Smooth muscle cell (in vitro differentiated cells): ENCODE data around the gene USP22. TPM values are rescaled to one million over a fixed set of nuclear protein-coding genes. Genes with fewer than 3 reads are reported as not detected.

Experiments used
- DNase-seq: peaks from one replicate; lab custom pipeline; 2025; ENCODE audit not compliant: unreplicated experiment; lab: John Stamatoyannopoulos, UW
- H2AFZ ChIP-seq: fragments of 200-600 bp; sonication (generic); 2 replicates; pipeline ENCODE4 v1.6.0; 2016; ENCODE audit warnings: antibody characterized with exemption, low read depth, mild to moderate bottlenecking
- H3F3A ChIP-seq: fragments of 200-600 bp; sonication (generic); 2 replicates; pipeline ENCODE4 v1.6.0; 2017; ENCODE audit warnings: antibody characterized with exemption, low read depth
- H3K27ac ChIP-seq: fragments of 200-600 bp; sonication (generic); 2 replicates; pipeline ENCODE4 v1.5.1; 2016; ENCODE audit warnings: low read depth, mild to moderate bottlenecking
- H3K27me3 ChIP-seq: fragments of 200-600 bp; sonication (generic); 2 replicates; pipeline ENCODE4 v1.6.1; 2016; ENCODE audit warnings: low read depth, mild to moderate bottlenecking
- H3K36me3 ChIP-seq: fragments of 200-600 bp; sonication (generic); 2 replicates; pipeline ENCODE4 v1.5.1; 2016; ENCODE audit warnings: low read depth
- H3K4me1 ChIP-seq: fragments of 200-600 bp; sonication (generic); 2 replicates; pipeline ENCODE4 v1.5.1; 2016; ENCODE audit warnings: low read depth
- H3K4me2 ChIP-seq: fragments of 200-600 bp; sonication (generic); 2 replicates; pipeline ENCODE4 v1.6.0; 2016; ENCODE audit warnings: mild to moderate bottlenecking
- H3K4me3 ChIP-seq: fragments of 200-600 bp; sonication (generic); 2 replicates; pipeline ENCODE4 v1.5.1; 2016; ENCODE audit warnings: mild to moderate bottlenecking
- H3K79me2 ChIP-seq: fragments of 200-600 bp; sonication (generic); 2 replicates; pipeline ENCODE4 v1.6.0; 2016; ENCODE audit warnings: low read depth, mild to moderate bottlenecking
- H3K9ac ChIP-seq: fragments of 200-600 bp; sonication (generic); 2 replicates; pipeline ENCODE4 v1.6.0; 2016; ENCODE audit warnings: low read depth
- H3K9me3 ChIP-seq: fragments of 200-600 bp; sonication (generic); replicated peaks from 2 replicates; pipeline ENCODE4 v1.5.1; 2016; ENCODE audit warnings: low read depth
- H4K20me1 ChIP-seq: fragments of 200-600 bp; sonication (generic); 2 replicates; pipeline ENCODE4 v1.6.0; 2016; ENCODE audit warnings: low read depth
- WGBS: methylation state at CpG from one replicate; pipeline ENCODE4 v1.1.7; 2016; ENCODE audit warnings: low lambda C conversion rate; 5-methylcytosine and 5-hydroxymethylcytosine counted together
- polyA plus RNA-seq: library from polyadenylated mRNA; unstranded; fragments of >200 nt; fragmentation: Nextera tagmentation; extraction: Ambion mirVana; gene quantifications from 2 replicates; pipeline ENCODE4 v1.2.1, GENCODE V29; 2016
- total RNA-seq: library from RNA; depleted of rRNA; stranded (reverse); fragments of >200 nt; gene quantifications from 2 replicates; pipeline ENCODE4 v1.2.3, GENCODE V29; 2014
- TF ChIP-seq, protein P1 (sequence below): fragments of 200-600 bp; sonication (generic); IDR thresholded peaks from 2 replicates; pipeline ENCODE4 v1.5.1; 2017; ENCODE audit warnings: borderline replicate concordance, mild to moderate bottlenecking, antibody characterized with exemption; ENCODE audit not compliant: insufficient read depth, poor library complexity, severe bottlenecking

The USP22 gene
- total and polyA plus RNA-seq, 2 experiments from 2014 or later, result 79.3 to 151 TPM

DNA sequence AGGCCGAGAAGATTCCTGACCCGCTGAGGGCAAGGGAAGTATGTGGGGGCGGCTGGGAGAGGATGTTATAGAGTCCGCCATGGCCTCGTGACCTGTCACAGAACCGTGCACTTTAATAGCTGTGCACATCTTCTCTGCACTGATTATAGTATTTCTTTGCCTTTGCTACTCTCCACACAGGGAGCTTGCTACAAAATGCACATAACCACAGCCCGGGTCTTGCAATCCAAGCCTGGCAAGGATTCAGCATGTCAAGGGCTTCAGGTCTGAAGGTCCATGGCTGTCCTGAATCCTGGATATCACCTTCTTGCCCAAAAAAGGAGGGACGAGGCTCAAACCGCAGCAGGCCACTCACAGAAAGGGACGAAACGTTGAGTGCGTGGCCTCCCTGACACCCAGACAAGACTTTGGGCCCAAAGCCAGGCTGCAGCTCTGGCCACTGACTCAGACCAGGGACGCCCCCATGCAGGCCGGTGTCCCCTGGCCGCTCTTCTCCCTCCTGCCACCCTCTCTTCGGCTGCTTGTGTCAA lies 43.7 kb downstream of the USP22 start:
- Histone ChIP-seq H3K27ac (peak overlapping the region; percentile 18), H2AFZ (no peak overlapping the region), H3K79me2 (peaks cover 29% of the 10 kb centered on the region), H3K36me3 (peaks cover 3% of the 10 kb centered on the region), H3K27me3 (no peaks in the 10 kb centered on the region), H3K9me3 (no peaks in the 10 kb centered on the region), H3K9ac (no peak overlapping the region), H3F3A (peaks cover 26% of the 10 kb centered on the region), H4K20me1 (peaks cover 64% of the 10 kb centered on the region), H3K4me3 (no peak overlapping the region), H3K4me1 (no peaks in the 10 kb centered on the region), H3K4me2 (no peak overlapping the region)
- no peak for DNase-seq
- TF ChIP-seq, protein P1, sequence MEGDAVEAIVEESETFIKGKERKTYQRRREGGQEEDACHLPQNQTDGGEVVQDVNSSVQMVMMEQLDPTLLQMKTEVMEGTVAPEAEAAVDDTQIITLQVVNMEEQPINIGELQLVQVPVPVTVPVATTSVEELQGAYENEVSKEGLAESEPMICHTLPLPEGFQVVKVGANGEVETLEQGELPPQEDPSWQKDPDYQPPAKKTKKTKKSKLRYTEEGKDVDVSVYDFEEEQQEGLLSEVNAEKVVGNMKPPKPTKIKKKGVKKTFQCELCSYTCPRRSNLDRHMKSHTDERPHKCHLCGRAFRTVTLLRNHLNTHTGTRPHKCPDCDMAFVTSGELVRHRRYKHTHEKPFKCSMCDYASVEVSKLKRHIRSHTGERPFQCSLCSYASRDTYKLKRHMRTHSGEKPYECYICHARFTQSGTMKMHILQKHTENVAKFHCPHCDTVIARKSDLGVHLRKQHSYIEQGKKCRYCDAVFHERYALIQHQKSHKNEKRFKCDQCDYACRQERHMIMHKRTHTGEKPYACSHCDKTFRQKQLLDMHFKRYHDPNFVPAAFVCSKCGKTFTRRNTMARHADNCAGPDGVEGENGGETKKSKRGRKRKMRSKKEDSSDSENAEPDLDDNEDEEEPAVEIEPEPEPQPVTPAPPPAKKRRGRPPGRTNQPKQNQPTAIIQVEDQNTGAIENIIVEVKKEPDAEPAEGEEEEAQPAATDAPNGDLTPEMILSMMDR, result no peak
- WGBS, result 68% methylated on average over 16 of the region's 16 CpGs

GRCh38 chr17:20998571-20999043 lies 44.2 kb downstream of the USP22 start:
- no peaks in the 10 kb centered on the region for H3K27me3 ChIP-seq
- no peak for DNase-seq
- H3F3A ChIP-seq, result peaks cover 26% of the 10 kb centered on the region
- H2AFZ ChIP-seq, result no peak overlapping the region
- H3K79me2 ChIP-seq, result peaks cover 29% of the 10 kb centered on the region
- H3K9ac ChIP-seq, result no peak overlapping the region
- peaks cover 59% of the 10 kb centered on the region for H4K20me1 ChIP-seq
- no peak overlapping the region for H3K4me3 ChIP-seq
- TF ChIP-seq, protein P1, result no peak
- no peaks in the 10 kb centered on the region for H3K4me1 ChIP-seq
- WGBS, result 91% methylated on average over 5 of the region's 5 CpGs
- no peaks in the 10 kb centered on the region for H3K9me3 ChIP-seq
- peak overlapping the region; percentile 18 for H3K27ac ChIP-seq
- peaks cover 3% of the 10 kb centered on the region for H3K36me3 ChIP-seq
- H3K4me2 ChIP-seq, result no peak overlapping the region

GRCh38 chr17:20997711-20998570 lies 44.9 kb downstream of the USP22 start:
- Histone ChIP-seq H3F3A (peaks cover 22% of the 10 kb centered on the region), H3K27me3 (no peaks in the 10 kb centered on the region), H3K27ac (peak overlapping the region; percentile 18), H3K4me1 (no peaks in the 10 kb centered on the region), H3K79me2 (peaks cover 25% of the 10 kb centered on the region), H4K20me1 (peaks cover 53% of the 10 kb centered on the region), H3K4me2 (no peak overlapping the region), H3K9me3 (no peaks in the 10 kb centered on the region), H2AFZ (no peak overlapping the region), H3K4me3 (no peak overlapping the region), H3K36me3 (no peaks in the 10 kb centered on the region), H3K9ac (no peak overlapping the region)
- TF ChIP-seq, protein P1, result no peak
- DNase-seq, result no peak
- WGBS, result 85% methylated on average over 22 of the region's 22 CpGs
